ENCODE data around the gene SGCB.

DNA sequence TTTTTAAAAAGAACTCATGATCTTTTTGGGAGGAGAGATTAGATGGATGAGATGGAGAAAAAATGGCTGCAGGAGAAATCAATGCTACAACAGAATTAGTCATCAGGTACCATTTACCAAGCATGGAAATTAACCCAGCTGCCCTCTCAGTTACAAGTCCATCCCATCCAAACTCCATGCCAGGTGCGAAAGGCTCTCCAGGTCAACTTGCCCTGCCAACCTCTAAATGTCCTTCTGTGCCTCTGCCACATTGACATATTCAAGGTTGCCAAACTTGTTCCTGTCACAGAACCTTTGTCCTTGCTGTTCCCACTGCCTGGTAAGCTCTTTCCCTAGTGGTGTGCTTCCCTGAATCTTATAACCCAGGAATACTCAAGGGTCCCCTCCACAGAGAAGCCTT, 20.2 kb upstream of the SGCB start:
- no peak for TF ChIP-seq RAD21 (IDR thresholded peaks at IDR 0.05; ENCODE audit: low read depth)
- TF ChIP-seq TCF12 (IDR thresholded peaks at IDR 0.05; ENCODE audit: low read depth) = no peak
- TF ChIP-seq EP300 (IDR thresholded peaks at IDR 0.05; ENCODE audit: borderline replicate concordance) = no peak
- no peak for TF ChIP-seq CEBPB (IDR thresholded peaks at IDR 0.05)
- TF ChIP-seq FOXM1 (IDR thresholded peaks at IDR 0.05; ENCODE audit: borderline replicate concordance, low read depth) = no peak
- TF ChIP-seq, protein P1, sequence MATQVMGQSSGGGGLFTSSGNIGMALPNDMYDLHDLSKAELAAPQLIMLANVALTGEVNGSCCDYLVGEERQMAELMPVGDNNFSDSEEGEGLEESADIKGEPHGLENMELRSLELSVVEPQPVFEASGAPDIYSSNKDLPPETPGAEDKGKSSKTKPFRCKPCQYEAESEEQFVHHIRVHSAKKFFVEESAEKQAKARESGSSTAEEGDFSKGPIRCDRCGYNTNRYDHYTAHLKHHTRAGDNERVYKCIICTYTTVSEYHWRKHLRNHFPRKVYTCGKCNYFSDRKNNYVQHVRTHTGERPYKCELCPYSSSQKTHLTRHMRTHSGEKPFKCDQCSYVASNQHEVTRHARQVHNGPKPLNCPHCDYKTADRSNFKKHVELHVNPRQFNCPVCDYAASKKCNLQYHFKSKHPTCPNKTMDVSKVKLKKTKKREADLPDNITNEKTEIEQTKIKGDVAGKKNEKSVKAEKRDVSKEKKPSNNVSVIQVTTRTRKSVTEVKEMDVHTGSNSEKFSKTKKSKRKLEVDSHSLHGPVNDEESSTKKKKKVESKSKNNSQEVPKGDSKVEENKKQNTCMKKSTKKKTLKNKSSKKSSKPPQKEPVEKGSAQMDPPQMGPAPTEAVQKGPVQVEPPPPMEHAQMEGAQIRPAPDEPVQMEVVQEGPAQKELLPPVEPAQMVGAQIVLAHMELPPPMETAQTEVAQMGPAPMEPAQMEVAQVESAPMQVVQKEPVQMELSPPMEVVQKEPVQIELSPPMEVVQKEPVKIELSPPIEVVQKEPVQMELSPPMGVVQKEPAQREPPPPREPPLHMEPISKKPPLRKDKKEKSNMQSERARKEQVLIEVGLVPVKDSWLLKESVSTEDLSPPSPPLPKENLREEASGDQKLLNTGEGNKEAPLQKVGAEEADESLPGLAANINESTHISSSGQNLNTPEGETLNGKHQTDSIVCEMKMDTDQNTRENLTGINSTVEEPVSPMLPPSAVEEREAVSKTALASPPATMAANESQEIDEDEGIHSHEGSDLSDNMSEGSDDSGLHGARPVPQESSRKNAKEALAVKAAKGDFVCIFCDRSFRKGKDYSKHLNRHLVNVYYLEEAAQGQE (IDR thresholded peaks at IDR 0.05; ENCODE audit: low read depth) = no peak
- no peak for TF ChIP-seq TAF1 (IDR thresholded peaks at IDR 0.05; ENCODE audit: low read depth)

All from Ishikawa (cell line).